GM12874 (cell line): ENCODE data around the gene CRYBG2.

ENCODE experiments used
- TF ChIP-seq, protein P1 (sequence below): IDR thresholded peaks from 2 replicates; pipeline ENCODE4 v1.5.1; 2011; ENCODE audit warnings: low read depth, mild to moderate bottlenecking, control low read depth, low read length, moderate library complexity; ENCODE audit not compliant: insufficient read depth

The CRYBG2 gene

DNA sequence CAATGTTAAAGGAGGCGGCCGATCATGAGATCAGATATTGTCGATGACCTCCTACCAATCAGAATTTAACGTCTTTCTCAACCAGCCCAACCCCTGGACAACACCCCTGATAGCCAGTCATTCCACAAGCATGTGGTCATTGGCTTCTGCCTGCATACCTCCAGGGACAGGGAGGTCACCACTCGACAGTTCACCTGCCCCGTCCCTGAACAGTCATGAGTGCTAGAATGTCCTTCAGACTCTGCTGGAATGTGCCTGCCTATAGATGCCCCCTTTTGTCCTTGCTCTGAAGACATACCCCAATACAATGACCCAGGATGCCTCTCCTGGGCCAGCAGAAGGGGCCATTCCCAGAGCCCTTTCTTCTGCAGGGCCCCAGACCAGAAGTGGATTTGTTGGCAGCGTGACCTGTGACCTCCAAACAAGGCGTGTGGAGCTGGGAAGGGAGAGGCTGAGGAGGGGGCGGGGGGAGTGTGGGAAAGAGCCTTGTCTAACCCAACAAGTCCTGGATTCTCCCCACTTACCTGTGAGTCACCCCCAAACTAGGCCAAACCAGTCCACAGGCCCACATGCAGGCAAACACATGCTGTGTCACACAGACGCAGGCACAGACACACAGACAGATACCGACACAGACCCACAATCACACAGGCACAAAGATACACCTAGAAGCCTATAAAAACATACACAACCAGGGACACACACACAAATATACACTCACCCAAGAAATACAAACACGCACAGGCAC lies 2.2 kb downstream of the CRYBG2 start:
- TF ChIP-seq, protein P1, sequence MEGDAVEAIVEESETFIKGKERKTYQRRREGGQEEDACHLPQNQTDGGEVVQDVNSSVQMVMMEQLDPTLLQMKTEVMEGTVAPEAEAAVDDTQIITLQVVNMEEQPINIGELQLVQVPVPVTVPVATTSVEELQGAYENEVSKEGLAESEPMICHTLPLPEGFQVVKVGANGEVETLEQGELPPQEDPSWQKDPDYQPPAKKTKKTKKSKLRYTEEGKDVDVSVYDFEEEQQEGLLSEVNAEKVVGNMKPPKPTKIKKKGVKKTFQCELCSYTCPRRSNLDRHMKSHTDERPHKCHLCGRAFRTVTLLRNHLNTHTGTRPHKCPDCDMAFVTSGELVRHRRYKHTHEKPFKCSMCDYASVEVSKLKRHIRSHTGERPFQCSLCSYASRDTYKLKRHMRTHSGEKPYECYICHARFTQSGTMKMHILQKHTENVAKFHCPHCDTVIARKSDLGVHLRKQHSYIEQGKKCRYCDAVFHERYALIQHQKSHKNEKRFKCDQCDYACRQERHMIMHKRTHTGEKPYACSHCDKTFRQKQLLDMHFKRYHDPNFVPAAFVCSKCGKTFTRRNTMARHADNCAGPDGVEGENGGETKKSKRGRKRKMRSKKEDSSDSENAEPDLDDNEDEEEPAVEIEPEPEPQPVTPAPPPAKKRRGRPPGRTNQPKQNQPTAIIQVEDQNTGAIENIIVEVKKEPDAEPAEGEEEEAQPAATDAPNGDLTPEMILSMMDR: no peak

DNA sequence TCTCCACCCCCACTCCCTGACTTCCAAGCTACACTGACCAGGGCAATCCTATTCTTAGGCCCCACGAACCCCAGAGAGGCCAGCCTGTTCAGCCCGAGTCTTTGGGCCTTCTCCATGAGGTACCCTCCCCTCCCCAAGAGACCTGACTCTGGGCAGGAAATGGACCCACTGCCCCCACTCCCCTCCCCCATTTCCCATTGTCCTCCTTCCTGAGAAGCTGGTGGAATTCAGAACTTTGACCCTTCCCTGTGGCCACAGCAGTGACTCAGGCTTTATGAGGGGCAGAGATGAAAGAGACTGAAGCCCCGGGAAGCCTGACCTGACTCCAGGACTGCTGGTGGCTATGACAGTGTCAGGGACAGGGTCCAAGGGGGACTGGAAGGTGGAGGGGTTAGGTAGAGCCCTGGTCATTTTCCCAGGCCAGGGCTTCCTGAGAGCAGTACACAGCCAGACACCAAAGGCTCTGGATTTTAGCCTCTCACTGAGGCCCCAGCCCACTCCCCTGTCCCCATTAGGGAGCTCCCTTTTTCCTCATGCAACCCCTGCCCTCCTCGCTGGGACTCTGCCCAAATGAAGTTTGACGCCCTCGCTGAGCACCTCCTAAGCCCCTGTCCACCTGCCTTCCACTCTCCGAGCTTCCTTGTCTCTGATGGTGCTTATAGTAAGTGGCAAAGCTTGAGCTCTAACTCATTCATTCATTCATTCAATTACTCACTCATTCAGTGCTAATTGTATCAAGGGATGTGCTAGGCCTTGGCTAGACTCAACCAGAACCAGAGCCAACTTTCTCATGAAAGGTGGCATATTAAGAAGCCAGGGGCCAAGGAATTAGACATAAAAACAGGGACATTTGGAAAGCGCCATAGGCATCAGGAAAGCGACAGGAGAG lies 3.0 kb downstream of the CRYBG2 start:
- TF ChIP-seq, protein P1: no peak

DNA sequence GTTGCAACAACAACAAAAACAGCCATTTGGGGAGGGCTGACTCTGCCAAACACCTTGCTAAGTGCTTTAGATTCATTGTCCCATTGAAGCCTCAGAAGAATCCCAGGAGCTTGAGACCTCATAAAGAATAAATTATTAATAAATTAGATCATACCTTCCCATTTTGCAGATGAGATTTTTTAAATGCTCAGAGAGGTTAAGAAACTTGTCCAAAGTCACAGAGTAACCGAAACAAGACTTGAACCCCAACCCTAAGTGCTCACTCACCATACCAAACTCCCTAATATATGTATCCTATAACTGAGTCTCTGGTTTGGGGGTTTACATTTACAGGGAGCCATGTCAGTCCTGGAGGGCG lies 3.6 kb downstream of the CRYBG2 start:
- TF ChIP-seq, protein P1: no peak

DNA sequence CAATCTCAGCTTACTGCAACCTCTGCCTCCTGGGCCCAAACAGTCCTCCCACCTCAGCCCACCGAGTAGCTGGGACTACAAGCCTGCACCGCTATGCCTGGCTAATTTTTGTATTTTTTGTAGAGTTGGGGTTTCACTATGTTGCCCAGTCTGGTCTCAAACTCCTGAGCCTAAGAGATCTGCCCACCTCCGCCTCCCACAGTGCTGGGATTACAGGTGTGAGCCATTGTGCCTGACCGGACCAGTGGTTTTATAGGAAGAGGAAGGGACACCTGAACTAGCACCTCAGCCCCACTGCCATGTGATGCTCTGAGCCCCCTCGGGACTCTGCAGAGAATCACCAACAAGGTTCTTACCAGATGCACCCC lies 4.1 kb downstream of the CRYBG2 start:
- TF ChIP-seq, protein P1: no peak

DNA sequence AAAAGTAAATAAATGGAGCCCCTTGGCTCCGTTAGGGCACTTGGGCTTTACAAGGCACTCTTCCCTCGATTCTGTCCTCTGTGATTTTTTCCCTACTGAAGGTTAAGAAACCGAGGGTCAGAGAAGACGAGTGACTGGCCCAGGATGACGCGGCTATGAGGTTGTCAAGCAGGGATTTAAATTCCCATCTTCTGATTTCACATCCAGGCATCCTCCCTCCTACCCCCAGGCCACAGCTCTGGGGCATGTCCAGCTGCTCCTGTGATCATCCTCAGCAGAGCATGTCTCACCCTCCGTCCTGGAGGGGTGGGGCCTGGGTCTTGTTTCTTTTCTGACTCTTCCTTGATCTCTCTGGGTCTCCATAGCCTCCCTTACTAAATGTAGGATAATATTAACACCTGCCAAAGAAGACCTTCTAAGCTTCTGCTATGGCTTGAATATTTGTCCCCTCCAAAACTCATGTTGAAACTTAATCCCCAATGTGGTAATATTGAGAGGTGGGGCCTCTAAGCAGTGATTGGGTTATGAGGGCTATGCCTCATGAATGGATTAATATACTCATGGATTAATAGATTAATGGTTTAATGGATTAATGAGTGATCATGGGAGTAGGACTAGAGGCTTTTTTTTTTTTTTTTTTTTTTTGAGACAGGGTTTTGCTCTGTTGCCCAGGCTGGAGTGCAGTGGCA lies 4.6 kb downstream of the CRYBG2 start:
- TF ChIP-seq, protein P1: no peak

DNA sequence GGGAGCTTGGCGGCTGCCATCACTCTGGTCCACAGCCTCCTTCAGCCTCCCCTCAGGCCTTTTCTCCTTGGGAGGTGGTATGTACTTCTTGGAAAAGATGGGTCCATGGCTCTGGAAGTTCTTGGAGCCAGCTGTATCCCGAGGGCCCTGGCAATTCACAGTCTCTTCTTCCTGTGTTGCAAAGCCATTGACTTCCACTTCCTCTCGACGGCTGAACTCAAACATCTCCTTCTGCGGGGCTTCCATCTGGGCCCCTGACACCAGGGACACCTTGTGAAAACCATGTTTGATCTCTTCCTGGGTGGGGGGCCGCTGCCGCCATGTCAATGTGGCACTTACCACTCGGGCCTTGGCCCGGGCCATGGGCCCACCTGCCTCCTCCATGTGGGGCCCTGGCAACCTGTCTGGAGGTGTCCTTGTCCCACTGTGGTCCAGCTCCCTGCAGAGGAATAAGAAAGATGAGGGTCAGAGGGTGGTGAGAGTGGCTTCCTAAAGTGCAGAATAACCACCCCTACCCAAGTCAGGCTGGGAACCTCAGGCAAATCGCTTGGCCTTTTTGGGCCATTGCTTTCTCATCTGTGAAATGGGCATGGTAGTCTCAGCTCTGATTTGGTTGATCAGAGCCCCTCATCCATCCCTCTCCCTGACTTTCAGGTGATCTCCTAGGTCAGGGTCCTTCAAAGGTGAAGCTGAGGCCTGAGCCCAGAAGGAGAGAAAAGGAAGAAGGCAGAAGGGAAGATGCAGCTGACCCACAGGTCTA lies 7.5 kb downstream of the CRYBG2 start:
- TF ChIP-seq, protein P1: no peak
